Large intestine (tissue), 3 donors: ENCODE data around the gene CSNK1E. TPM values are rescaled to one million over a fixed set of nuclear protein-coding genes. Genes with fewer than 3 reads are reported as not detected.
"Not testable (repeated sequence)": the region's sequence is repeated elsewhere in the genome, so short reads cannot be mapped to it uniquely, and the experiment has no call there.

Source experiments
- DNase-seq, 2 donors: peaks; one replicate each; pipeline versions ENCODE4 v3.0.0 to v3.0.0-alpha.2; 2013
- H3K27ac ChIP-seq: one replicate; pipeline ENCODE4 v1.5.1; 2013; ENCODE audit warnings: low read length
- H3K27me3 ChIP-seq: 2 replicates; pipeline ENCODE4 v1.6.1; 2013; ENCODE audit warnings: low read length; ENCODE audit not compliant: control insufficient read depth, insufficient read depth
- H3K36me3 ChIP-seq: 2 replicates; pipeline ENCODE4 v1.6.1; 2013; ENCODE audit warnings: low read length; ENCODE audit not compliant: control insufficient read depth, insufficient read depth
- H3K4me1 ChIP-seq: one replicate; pipeline ENCODE4 v1.6.1; 2013; ENCODE audit warnings: low read length; ENCODE audit not compliant: control insufficient read depth, insufficient read depth
- H3K4me3 ChIP-seq: one replicate; pipeline ENCODE4 v1.5.1; 2013; ENCODE audit warnings: low read length
- H3K9me3 ChIP-seq: one replicate; pipeline ENCODE4 v1.6.1; 2013; ENCODE audit warnings: mild to moderate bottlenecking, low read depth, low read length, moderate library complexity; ENCODE audit not compliant: control insufficient read depth
- WGBS: methylation state at CpG from one replicate; pipeline ENCODE4 v1.1.5; 2013; ENCODE audit warnings: low lambda C conversion rate; ENCODE audit not compliant: insufficient coverage; 5-methylcytosine and 5-hydroxymethylcytosine counted together
- polyA plus RNA-seq: library from polyadenylated mRNA; unstranded; fragments of 120-200 nt; gene quantifications from one replicate; pipeline ENCODE4 v1.2.1, GENCODE V29; 2013

Gene CSNK1E
- polyA plus RNA-seq, 1 donor = 125 TPM

- Histone ChIP-seq H3K4me3 (no peak overlapping the region), H3K27me3 (no peaks in the 10 kb centered on the region), H3K27ac (no peak overlapping the region), H3K36me3 (peaks cover 2% of the 10 kb centered on the region), H3K4me1 (peaks cover 5% of the 10 kb centered on the region), H3K9me3 (no peaks in the 10 kb centered on the region)
- WGBS = no CpG with 5 or more reads among the region's 4 CpGs
- DNase-seq = no peak
These were observed 35.2 kb upstream of the CSNK1E start for GRCh38 chr22:38352436-38352835.

GRCh38 chr22:38350444-38351359, 33.5 kb upstream of the CSNK1E start:
- no CpG with 5 or more reads among the region's 9 CpGs for WGBS

GRCh38 chr22:38348751-38349496, 31.7 kb upstream of the CSNK1E start:
- 100% methylated on average over 1 of the region's 14 CpGs for WGBS
- Histone ChIP-seq H3K27me3 (peaks cover 4% of the 10 kb centered on the region), H3K27ac (no peak overlapping the region), H3K36me3 (no peaks in the 10 kb centered on the region), H3K9me3 (no peaks in the 10 kb centered on the region), H3K4me3 (no peak overlapping the region), H3K4me1 (peaks cover 5% of the 10 kb centered on the region)
- no peak for DNase-seq

More at GRCh38 chr22:38350444-38351359, 33.5 kb upstream of the CSNK1E start:
- no peaks in the 10 kb centered on the region for H3K9me3 ChIP-seq
- H3K27ac ChIP-seq = no peak overlapping the region
- DNase-seq = no peak
- H3K4me3 ChIP-seq = no peak overlapping the region
- H3K27me3 ChIP-seq = peaks cover 4% of the 10 kb centered on the region
- peaks cover 5% of the 10 kb centered on the region for H3K4me1 ChIP-seq
- H3K36me3 ChIP-seq = peaks cover 2% of the 10 kb centered on the region

GRCh38 chr22:38347944-38348750, 30.9 kb upstream of the CSNK1E start:
- H3K4me3 ChIP-seq = no peak overlapping the region
- no peaks in the 10 kb centered on the region for H3K36me3 ChIP-seq
- H3K27me3 ChIP-seq = peaks cover 4% of the 10 kb centered on the region
- peak in 1 of 2 donors; percentile 48 for DNase-seq
- no peak overlapping the region for H3K27ac ChIP-seq
- H3K4me1 ChIP-seq = peaks cover 5% of the 10 kb centered on the region
- H3K9me3 ChIP-seq = no peaks in the 10 kb centered on the region
- WGBS = no CpG with 5 or more reads among the region's 14 CpGs

- no CpG with 5 or more reads among the region's 15 CpGs for WGBS
- Histone ChIP-seq H3K4me1 (peaks cover 5% of the 10 kb centered on the region), H3K27me3 (peaks cover 4% of the 10 kb centered on the region), H3K36me3 (no peaks in the 10 kb centered on the region), H3K27ac (no peak overlapping the region), H3K9me3 (no peaks in the 10 kb centered on the region), H3K4me3 (no peak overlapping the region)
- no peak for DNase-seq
These were observed 30.1 kb upstream of the CSNK1E start for GRCh38 chr22:38347181-38347943.

GRCh38 chr22:38346506-38346905, 29.3 kb upstream of the CSNK1E start:
- no peaks in the 10 kb centered on the region for H3K36me3 ChIP-seq
- DNase-seq = no peak
- no peaks in the 10 kb centered on the region for H3K9me3 ChIP-seq
- no peak overlapping the region for H3K4me3 ChIP-seq
- H3K27ac ChIP-seq = no peak overlapping the region
- peaks cover 5% of the 10 kb centered on the region for H3K4me1 ChIP-seq
- peaks cover 4% of the 10 kb centered on the region for H3K27me3 ChIP-seq
- no CpG with 5 or more reads among the region's 14 CpGs for WGBS

GRCh38 chr22:38345782-38346181, 28.5 kb upstream of the CSNK1E start:
- Histone ChIP-seq H3K36me3 (no peaks in the 10 kb centered on the region), H3K9me3 (no peaks in the 10 kb centered on the region), H3K4me1 (peaks cover 5% of the 10 kb centered on the region), H3K27me3 (peaks cover 4% of the 10 kb centered on the region), H3K4me3 (no peak overlapping the region), H3K27ac (no peak overlapping the region)
- no peak for DNase-seq
- WGBS = no CpG with 5 or more reads among the region's 6 CpGs

GRCh38 chr22:38339893-38340292, 22.7 kb upstream of the CSNK1E start:
- H3K27me3 ChIP-seq, H3K36me3 ChIP-seq, H3K27ac ChIP-seq, H3K4me3 ChIP-seq, DNase-seq, H3K9me3 ChIP-seq, H3K4me1 ChIP-seq: not testable (repeated sequence)
- no CpG with 5 or more reads among the region's 6 CpGs for WGBS

- H3K4me1 ChIP-seq = peaks cover 7% of the 10 kb centered on the region
- H3K27ac ChIP-seq = no peak overlapping the region
- DNase-seq = no peak
- 100% methylated on average over 2 of the region's 4 CpGs for WGBS
- no peak overlapping the region for H3K4me3 ChIP-seq
- H3K27me3 ChIP-seq = peaks cover 9% of the 10 kb centered on the region
- H3K9me3 ChIP-seq = no peaks in the 10 kb centered on the region
- H3K36me3 ChIP-seq = no peaks in the 10 kb centered on the region
These were observed 21.6 kb upstream of the CSNK1E start for GRCh38 chr22:38338772-38339379.
